HG02588 (cell line): Measurements from ENCODE around the gene FOXB1.

ENCODE experiments used
- ATAC-seq: cut with Tn5 transposase; IDR thresholded peaks from one replicate; pipeline ENCODE4 v1.9.1; 2021; ENCODE audit warnings: mild to moderate bottlenecking, moderate library complexity; ENCODE audit not compliant: unreplicated experiment

FOXB1 gene

DNA sequence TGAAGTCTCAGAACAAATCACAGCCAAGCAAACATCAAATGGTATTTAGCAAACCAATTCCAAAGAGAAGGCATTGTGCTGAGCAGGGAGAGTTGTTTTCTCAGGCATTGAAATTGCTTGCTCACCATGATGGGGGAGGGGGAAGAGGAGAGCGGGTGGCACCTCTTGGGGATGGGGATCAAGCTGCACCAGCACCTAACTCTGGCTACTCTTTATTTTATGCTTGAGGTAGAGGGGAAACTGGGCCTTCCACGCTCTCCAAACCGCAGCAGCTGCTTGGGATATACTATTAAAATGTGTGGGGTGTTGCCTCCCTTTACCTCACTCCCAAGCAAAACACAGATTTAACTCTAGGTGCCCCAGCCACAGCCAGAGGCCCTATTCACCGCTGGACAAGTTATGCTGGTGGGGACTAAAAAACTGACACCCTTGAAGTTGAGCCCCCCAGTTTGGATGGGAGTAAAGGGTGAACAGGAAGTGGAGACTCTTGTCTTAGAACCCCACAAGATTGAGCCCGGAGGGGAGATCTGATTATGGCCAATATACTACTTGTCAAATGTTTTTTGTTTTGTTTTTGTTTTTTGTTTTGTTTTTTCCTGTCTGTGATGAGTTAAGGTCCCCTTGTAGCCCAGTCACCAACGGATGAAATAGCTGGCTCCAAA is 5.0 kb upstream of the FOXB1 start:
- ATAC-seq, result no peak

DNA sequence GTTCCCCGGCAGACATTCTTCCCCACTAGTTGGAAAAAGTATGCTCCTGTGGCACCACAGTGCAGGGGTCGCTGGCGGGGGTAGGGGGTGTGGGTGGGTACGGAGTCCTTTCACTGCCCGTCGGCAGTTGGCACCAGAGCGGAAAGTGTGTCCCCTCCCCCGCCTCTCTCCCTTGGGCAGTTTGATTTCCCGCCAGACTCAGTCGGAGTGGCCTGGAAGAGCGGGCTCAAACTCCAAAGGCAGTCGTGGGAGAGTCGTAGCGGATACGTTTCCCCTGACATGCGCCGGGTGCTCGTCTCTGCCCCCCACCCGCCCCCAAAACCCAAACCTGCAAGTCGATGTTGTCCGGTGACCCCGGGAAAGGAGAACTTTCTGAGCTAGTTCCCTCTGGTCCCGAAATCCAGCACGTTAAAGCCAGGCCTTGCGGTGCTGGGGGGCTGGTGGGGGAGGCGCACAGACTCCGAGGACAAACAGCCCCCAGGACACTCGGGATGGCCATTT is 4.4 kb upstream of the FOXB1 start:
- ATAC-seq, result no peak

GRCh38 chr15:60000113-60000823 is 3.8 kb upstream of the FOXB1 start:
- ATAC-seq, result no peak

- no peak for ATAC-seq
Observed at GRCh38 chr15:60000824-60001609, 3.1 kb upstream of the FOXB1 start.

GRCh38 chr15:60001610-60002527 is 2.2 kb upstream of the FOXB1 start:
- ATAC-seq, result no peak

DNA sequence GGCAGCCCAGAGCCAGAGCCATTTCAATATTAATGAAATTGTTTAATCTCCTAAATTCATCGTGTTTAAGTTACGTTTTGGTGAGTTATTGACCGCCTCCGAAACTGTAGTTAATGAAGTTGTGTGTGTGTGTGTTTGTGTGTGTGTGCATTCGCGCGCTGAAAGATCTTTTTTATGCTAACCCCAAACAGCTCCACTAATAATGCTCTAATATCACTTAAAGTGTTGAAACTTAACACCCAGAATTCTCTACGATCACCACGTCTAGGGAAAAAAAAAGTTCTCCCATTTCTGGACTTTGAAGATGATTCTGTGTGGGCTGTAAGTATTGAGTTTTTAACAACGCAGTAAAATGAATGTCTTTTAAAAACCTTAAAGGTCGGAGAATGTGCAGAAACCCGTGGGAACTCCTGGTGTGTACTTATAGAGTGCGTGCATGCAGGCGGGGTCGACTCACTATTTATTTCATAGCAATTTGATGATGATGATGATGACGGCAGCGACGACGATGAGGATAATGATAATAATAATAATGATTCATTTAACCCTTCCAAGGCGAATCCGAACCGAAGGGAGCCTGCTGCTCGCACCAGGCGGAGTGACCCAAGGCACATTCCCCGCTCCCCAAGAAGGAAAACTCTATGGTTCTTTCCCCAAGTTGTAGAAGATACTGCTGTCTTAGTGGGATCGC is 1.4 kb upstream of the FOXB1 start:
- no peak for ATAC-seq

DNA sequence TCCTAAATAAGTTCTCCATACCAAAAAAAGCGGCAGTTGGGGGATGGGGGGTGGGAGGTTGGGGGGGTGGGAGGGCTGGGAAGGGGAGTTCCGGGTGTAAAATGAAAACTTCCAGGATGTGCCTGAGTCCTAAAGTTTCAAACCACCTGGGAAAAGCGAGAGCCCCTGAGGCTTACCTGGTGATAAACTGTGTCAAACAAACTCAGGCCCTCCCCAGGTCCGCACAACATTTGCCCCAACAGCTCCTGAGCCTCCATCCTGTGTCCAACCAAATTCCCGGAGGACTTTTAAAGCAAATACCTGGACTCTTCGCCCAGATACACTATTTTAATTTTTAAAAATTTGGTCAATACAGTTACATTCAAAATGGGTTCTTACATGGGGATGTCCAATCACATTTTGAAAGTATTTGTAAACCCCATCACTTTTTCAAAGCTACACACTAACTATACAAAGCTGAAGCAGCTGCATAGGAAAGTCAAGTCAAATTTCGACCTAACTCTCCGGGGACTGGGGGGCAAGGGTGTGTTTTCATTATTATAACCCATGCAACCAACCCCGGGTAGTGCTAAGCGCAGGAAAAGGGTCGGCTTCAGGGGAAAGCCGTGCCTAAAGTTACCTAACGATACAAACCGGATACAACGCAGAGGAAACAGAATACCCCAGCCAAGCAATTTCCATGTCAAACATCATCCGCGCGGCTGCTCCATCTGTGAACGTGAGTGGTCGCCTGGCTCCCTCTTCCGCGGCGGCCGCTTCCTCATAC is 685 bp upstream of the FOXB1 start:
- no peak for ATAC-seq

GRCh38 chr15:60004846-60005351 is 788 bp downstream of the FOXB1 start:
- ATAC-seq, result no peak

DNA sequence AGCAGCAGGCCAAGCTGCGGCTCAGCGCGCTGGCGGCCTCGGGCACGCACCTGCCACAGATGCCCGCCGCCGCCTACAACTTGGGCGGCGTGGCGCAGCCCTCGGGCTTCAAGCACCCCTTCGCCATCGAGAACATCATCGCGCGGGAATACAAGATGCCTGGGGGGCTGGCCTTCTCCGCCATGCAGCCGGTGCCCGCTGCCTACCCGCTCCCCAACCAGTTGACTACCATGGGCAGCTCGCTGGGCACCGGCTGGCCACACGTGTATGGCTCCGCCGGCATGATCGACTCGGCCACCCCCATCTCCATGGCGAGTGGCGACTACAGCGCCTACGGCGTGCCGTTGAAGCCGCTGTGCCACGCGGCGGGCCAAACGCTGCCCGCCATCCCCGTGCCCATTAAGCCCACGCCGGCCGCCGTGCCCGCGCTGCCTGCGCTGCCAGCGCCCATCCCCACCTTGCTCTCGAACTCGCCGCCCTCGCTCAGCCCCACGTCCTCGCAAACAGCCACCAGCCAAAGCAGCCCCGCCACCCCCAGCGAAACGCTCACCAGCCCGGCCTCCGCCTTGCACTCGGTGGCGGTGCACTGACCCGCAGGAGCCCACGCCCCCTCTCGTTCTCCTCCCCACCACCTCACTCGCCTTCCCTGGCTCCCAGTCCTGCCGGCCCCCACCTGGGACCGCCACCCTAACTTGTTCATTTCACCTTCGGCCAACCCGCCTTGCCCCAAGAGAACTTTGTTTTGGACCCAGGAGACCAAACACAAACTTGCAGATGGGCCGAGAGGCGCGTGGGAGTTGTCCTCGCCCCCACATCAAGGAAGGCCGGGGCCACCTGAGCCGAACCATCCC is 1.5 kb downstream of the FOXB1 start:
- ATAC-seq, result no peak

DNA sequence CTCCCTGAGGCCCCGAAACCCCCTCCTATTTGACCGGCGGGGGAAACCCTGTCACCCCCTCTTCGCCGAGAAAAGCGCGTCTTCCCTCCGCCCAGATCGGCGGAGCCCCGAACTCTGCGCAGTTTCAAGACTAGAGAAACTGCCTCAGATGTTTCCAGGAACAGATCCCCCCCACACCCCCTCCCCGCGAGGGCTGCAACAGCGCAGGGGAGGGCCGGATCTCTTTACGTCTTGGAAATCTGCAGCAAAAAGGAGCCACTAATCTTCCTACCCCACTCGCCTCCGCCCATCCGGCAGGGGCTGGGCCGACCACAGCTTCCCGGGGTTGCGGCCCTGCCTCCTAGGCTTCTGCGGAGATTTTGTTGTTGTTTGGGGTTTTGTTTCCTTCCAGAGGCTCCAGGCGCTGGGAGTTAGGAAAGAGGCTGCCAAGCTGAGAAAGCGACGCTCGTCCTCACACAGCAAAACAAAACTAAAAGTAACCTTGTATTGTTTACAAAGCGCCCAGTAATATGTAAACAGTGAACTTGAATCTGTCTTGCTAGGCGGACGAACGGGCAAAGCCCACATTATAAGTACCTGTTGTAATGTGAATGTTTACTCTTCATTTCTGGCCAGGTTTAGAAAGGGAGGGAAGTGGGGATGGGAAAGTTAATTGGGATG is 2.2 kb downstream of the FOXB1 start:
- ATAC-seq, result no peak

DNA sequence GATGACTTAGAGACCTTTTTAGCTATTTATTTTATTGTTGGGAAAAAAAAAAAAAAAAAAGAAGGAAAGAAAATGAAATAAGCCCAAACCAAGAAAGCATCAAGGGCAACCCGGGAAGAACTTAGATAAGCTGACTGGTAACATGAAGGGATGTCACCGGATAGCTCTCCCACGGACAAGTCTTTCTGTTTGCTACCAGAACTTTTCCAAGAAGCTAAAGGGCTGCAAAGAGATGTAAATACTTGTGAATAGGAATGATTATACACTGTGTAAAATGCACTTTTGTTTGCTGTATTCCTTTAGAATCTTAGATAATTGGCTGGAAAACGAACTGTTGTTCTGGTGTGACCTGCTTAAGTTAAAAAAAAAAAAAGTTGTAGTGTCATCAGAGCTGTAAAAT is 2.8 kb downstream of the FOXB1 start:
- no peak for ATAC-seq

DNA sequence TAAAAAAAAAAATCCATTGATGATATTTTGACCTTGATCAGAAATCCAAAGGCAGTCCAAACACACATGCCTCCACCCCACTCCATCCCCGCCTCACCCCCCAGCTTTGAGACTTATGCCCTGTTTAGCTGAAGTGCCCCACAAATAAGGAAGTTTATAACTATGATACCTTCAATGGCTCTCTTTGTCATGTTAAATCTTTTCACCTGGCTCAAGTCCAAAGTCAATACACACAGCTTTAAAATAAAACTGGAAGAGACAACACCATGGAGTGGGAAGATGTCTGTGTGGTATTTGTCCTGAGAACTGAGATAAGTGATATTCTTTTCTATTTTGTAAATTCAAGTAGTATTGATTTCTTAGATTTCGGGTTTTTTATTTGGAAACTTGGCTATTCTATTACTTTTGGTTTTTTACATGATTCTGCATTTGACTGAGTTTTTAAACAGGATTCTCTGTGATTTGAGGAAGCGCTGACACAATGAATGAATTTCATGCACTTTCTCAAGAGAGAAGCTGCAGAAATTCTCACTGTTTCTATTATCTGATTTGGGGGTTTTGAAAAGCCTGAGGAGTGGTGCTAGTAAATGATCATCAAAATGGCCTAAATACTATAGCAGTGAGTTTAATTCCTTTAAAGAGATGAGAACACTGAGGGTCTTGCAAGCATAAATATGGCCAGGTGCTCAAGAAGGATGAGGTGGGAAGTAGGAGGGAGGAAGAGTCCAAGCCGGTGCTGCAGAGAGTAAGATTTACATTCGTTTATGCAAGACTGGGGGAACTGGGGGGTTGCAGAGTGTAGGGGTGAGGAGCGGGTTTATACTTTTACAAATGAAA is 5.2 kb downstream of the FOXB1 start:
- ATAC-seq, result no peak

GRCh38 chr15:60009980-60010732 is 6.0 kb downstream of the FOXB1 start:
- ATAC-seq, result no peak

GRCh38 chr15:60010858-60011257 is 6.7 kb downstream of the FOXB1 start:
- ATAC-seq, result no peak

DNA sequence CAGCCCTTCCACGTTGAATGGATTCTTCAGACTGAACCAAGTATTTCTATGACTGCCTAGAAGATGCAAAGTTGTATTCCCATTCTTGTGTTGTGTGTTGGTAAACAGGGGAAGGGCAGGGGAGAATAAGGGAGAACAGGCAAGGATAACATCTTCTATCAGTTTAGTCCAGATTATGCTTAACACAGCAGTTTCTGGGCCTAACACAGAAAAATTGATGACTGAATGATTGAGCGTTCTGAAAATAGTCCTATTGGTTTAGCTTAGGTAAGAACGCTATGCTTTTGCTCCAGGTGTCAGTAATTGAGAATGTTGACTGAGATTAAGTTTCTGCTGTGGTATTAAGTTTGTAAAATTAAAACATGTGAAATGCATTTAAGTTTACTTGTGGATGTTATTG is 8.6 kb downstream of the FOXB1 start:
- no peak for ATAC-seq
